Transverse colon (tissue), 3 donors: Measurements from ENCODE around the gene GRIK4.

Source experiments
- CTCF ChIP-seq, 5 experiments: fragments of 200-600 bp in 3 of 5; fragments of 450-650 bp in 2 of 5; sonication (generic) in 3 of 5; IDR thresholded peaks; 1 replicate in 2 of 5; 2 replicates in 3 of 5; pipeline ENCODE4 v1.5.1; 2016 to 2017; ENCODE audit warnings: antibody characterized with exemption in 5 of 5, inconsistent platforms in 3 of 5, mild to moderate bottlenecking in 2 of 5, moderate library complexity in 1 of 5
- EP300 ChIP-seq: sonication (generic); formaldehyde crosslinking; IDR thresholded peaks from one replicate; pipeline ENCODE4 v1.6.1; 2017; ENCODE audit warnings: antibody characterized with exemption, low read depth
- POLR2A ChIP-seq: fragments of 450-650 bp; IDR thresholded peaks from one replicate; pipeline ENCODE4 v1.6.1; 2016; ENCODE audit warnings: antibody characterized with exemption, mild to moderate bottlenecking, moderate library complexity

GRCh38 chr11:120974466-120974865 is 462.9 kb downstream of the GRIK4 start:
- TF ChIP-seq POLR2A = no peak
- no peak for TF ChIP-seq CTCF (IDR thresholded peaks at IDR 0.05)
- no peak for TF ChIP-seq EP300
